HCT116 (cell line): ENCODE measurements around the gene DNM2. TPM values are rescaled to one million over a fixed set of nuclear protein-coding genes. Genes with fewer than 3 reads are reported as not detected.

Source experiments
- ATAC-seq: fragments of 200-7000 bp; cut with Tn5 transposase; 2 replicates; pipeline ENCODE4 v1.9.1; 2020; ENCODE audit warnings: mild to moderate bottlenecking, moderate library complexity
- BruUV-seq: library from RNA; stranded (reverse); fragments of 400-500 nt; replicated peaks from 2 replicates; lab custom pipeline; 2021; lab: Mats Ljungman, UMichigan
- CTCF ChIA-PET: fragments of 300-600 bp; sonication (Branson Sonifier 250); formaldehyde crosslinking; loops from one replicate; lab custom pipeline; 2021; ENCODE audit warnings: antibody characterized with exemption; lab: Charles Lee
- POLR2A ChIA-PET: fragments of 300-600, 350-600 bp; sonication (Branson Sonifier 250); formaldehyde crosslinking; loops from one replicate; lab custom pipeline; 2021; ENCODE audit warnings: antibody characterized with exemption; lab: Charles Lee
- RAD21 ChIA-PET, 2 experiments: fragments of 300-600 bp; sonication (Branson Sonifier 250); formaldehyde crosslinking; loops; one replicate each; lab custom pipeline; 2023; ENCODE audit warnings: low total read pairs in 2 of 2; ENCODE audit not compliant: uncharacterized antibody in 2 of 2, unreplicated experiment in 2 of 2, low non-redundant PET in 1 of 2; lab: Charles Lee
- DNase-seq: peaks from one replicate; pipeline ENCODE4 v3.0.0-alpha.2; 2010; ENCODE audit warnings: low read depth, low spot score
- H2AFZ ChIP-seq: fragments of 200-600 bp; shearing (Covaris generic), sonication (generic); 2 replicates; pipeline ENCODE4 v1.6.1; 2017; ENCODE audit warnings: low read depth, mixed run types, mixed read lengths, antibody characterized with exemption, low read length; ENCODE audit not compliant: poor library complexity, severe bottlenecking
- H3K27ac ChIP-seq: 2 replicates; pipeline ENCODE4 v1.5.1; 2012; ENCODE audit warnings: low read depth, low read length
- H3K27me3 ChIP-seq: fragments of 200-600 bp; sonication (generic); 2 replicates; pipeline ENCODE4 v1.6.1; 2016; ENCODE audit warnings: mixed run types, low read length, mixed read lengths; ENCODE audit not compliant: insufficient read depth
- H3K36me3 ChIP-seq, 2 experiments: fragments of 200-500 bp in 1 of 2; fragments of 200-600 bp in 1 of 2; sonication (Bioruptor generic) in 1 of 2; sonication (generic) in 1 of 2; 2 replicates each; pipeline versions ENCODE4 v1.5.1 to v1.6.1; 2014 to 2016; ENCODE audit warnings: low read length in 2 of 2, inconsistent platforms in 1 of 2, mixed read lengths in 1 of 2, mixed run types in 1 of 2; ENCODE audit not compliant: insufficient read depth in 2 of 2, control insufficient read depth in 1 of 2
- H3K4me1 ChIP-seq, 2 experiments: fragments of 200-600 bp in 1 of 2; sonication (generic) in 1 of 2; 2 replicates each; pipeline versions ENCODE4 v1.5.1 to v1.6.1; 2012 to 2017; ENCODE audit warnings: low read length in 2 of 2, inconsistent platforms in 1 of 2, mild to moderate bottlenecking in 1 of 2, mixed read lengths in 1 of 2, mixed run types in 1 of 2, moderate library complexity in 1 of 2; ENCODE audit not compliant: insufficient read depth in 2 of 2, control insufficient read depth in 1 of 2
- H3K4me2 ChIP-seq: fragments of 200-600 bp; sonication (generic); 2 replicates; pipeline ENCODE4 v1.6.1; 2017; ENCODE audit warnings: mixed run types, low read length, mixed read lengths
- H3K4me3 ChIP-seq, 2 experiments: fragments of 200-600 bp in 1 of 2; sonication (generic) in 1 of 2; replicated peaks in 1 of 2; 2 replicates each; pipeline ENCODE4 v1.5.1; 2011 to 2016; ENCODE audit warnings: low read length in 2 of 2, control low read depth in 1 of 2, low read depth in 1 of 2, mild to moderate bottlenecking in 1 of 2, mixed read lengths in 1 of 2, mixed run types in 1 of 2
- H3K79me2 ChIP-seq: fragments of 200-600 bp; sonication (generic); 2 replicates; pipeline ENCODE4 v1.6.1; 2017; ENCODE audit warnings: mild to moderate bottlenecking, mixed run types, low read length, moderate library complexity, mixed read lengths; ENCODE audit not compliant: insufficient read depth
- H3K9ac ChIP-seq: fragments of 200-600 bp; sonication (generic); 2 replicates; pipeline ENCODE4 v1.6.1; 2016; ENCODE audit warnings: low read length, mixed read lengths
- H3K9me2 ChIP-seq: fragments of 200-600 bp; sonication (generic), shearing (Covaris generic); 2 replicates; pipeline ENCODE4 v1.6.1; 2017; ENCODE audit warnings: mixed run types, mild to moderate bottlenecking, moderate library complexity; ENCODE audit not compliant: insufficient read depth
- H3K9me3 ChIP-seq, 2 experiments: fragments of 200-500 bp in 1 of 2; fragments of 200-600 bp in 1 of 2; sonication (Bioruptor generic) in 1 of 2; sonication (generic) in 1 of 2; 2 replicates each; pipeline ENCODE4 v1.6.1; 2014 to 2017; ENCODE audit warnings: low read length in 2 of 2, mixed read lengths in 2 of 2, inconsistent platforms in 1 of 2, low read depth in 1 of 2, mild to moderate bottlenecking in 1 of 2, mixed run types in 1 of 2, moderate library complexity in 1 of 2; ENCODE audit not compliant: control insufficient read depth in 1 of 2, insufficient read depth in 1 of 2
- H4K20me1 ChIP-seq: fragments of 200-600 bp; sonication (generic), shearing (Covaris generic); 2 replicates; pipeline ENCODE4 v1.6.1; 2017; ENCODE audit warnings: mixed run types, mild to moderate bottlenecking, moderate library complexity; ENCODE audit not compliant: insufficient read depth
- CBX3 ChIP-seq: IDR thresholded peaks from 2 replicates; pipeline ENCODE4 v1.6.1; 2012; ENCODE audit warnings: low read depth
- CEBPB ChIP-seq: IDR thresholded peaks from 2 replicates; pipeline ENCODE4 v1.6.1; 2012; ENCODE audit warnings: low read depth
- EZH2 ChIP-seq: fragments of 200-600 bp; sonication (generic); IDR thresholded peaks from 2 replicates; pipeline ENCODE4 v1.6.1; 2017; ENCODE audit warnings: antibody characterized with exemption, mixed run types
- EZH2phosphoT487 ChIP-seq: fragments of 200-600 bp; IDR thresholded peaks from 2 replicates; pipeline ENCODE4 v1.6.1; 2018; ENCODE audit warnings: antibody characterized with exemption, borderline replicate concordance
- JUND ChIP-seq: IDR thresholded peaks from 2 replicates; pipeline ENCODE4 v1.6.1; 2012
- POLR2AphosphoS5 ChIP-seq: IDR thresholded peaks from 2 replicates; pipeline ENCODE4 v1.6.1; 2011; ENCODE audit warnings: mild to moderate bottlenecking, low read depth, low read length, moderate library complexity
- REST ChIP-seq: IDR thresholded peaks from 2 replicates; pipeline ENCODE4 v1.6.1; 2012; ENCODE audit warnings: low read depth
- YY1 ChIP-seq: IDR thresholded peaks from 2 replicates; pipeline ENCODE4 v1.6.1; 2011; ENCODE audit warnings: low read length, low read depth, moderate library complexity, mild to moderate bottlenecking; ENCODE audit not compliant: insufficient replicate concordance; ENCODE audit errors: extremely low read depth
- ZBTB33 ChIP-seq: IDR thresholded peaks from 2 replicates; pipeline ENCODE4 v1.6.1; 2011; ENCODE audit warnings: mild to moderate bottlenecking, low read length, moderate library complexity; ENCODE audit not compliant: insufficient replicate concordance; ENCODE audit errors: extremely low read depth
- ZFX ChIP-seq: fragments of 450-650 bp; IDR thresholded peaks from 2 replicates; pipeline ENCODE4 v1.6.1; 2017
- intact Hi-C: fragments of 100-400 bp; cut with micrococcal nuclease; formaldehyde crosslinking; loops from 2 replicates; pipeline ENCODE4 v1.10.0; 2022
- total RNA-seq: library from RNA; stranded (reverse); gene quantifications from one replicate; pipeline ENCODE4 v1.2.1, GENCODE V29; 2021; ENCODE audit not compliant: unreplicated experiment
- TF ChIP-seq, protein P1 (sequence below): IDR thresholded peaks from 2 replicates; pipeline ENCODE4 v1.6.1; 2012

The DNM2 gene
- total RNA-seq, 1 experiment from 2014 or later, result 183 TPM

DNA sequence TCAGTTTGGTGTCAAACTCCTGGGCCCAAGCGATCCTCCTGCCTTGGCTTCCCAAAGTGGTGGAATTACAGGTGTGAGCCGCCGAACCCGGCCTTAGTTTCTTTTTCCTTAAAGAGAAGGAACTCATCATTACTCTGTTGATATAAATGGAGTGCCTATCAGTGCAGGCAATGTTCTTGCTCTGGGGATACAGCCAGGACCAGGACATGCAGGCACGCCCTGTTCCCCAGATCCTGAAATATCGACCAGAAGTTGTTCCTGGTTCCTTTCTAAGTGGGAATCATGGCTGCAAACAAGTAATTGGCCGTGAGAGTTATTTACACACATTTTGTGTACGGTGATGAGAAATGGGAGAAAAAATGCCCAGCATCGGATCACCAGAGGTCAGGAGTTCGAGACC, 8.4 kb downstream of the DNM2 start:
- no peaks in the 10 kb centered on the region for H4K20me1 ChIP-seq
- no peaks in the 10 kb centered on the region for H3K9me2 ChIP-seq
- H3K36me3 ChIP-seq, result peaks cover 0 to 2% of the 10 kb centered on the region in 2 experiments; a peak in 2 of 4 replicates
- no peak overlapping the region for H3K27ac ChIP-seq
- intact Hi-C loops, result no loop called here
- POLR2A ChIA-PET, result no interaction called here
- no peak for TF ChIP-seq CEBPB
- no peak for TF ChIP-seq POLR2AphosphoS5
- no peak for TF ChIP-seq ZBTB33
- TF ChIP-seq CBX3, result no peak
- no peak for TF ChIP-seq YY1
- TF ChIP-seq EZH2phosphoT487, result no peak
- TF ChIP-seq REST, result no peak
- TF ChIP-seq JUND, result no peak
- TF ChIP-seq, protein P1, sequence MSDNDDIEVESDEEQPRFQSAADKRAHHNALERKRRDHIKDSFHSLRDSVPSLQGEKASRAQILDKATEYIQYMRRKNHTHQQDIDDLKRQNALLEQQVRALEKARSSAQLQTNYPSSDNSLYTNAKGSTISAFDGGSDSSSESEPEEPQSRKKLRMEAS, result no peak
- no peak for TF ChIP-seq EZH2
- no peak for TF ChIP-seq ZFX
- no peaks in the 10 kb centered on the region for H3K27me3 ChIP-seq
- CTCF ChIA-PET, result no interaction called here
- H3K9me3 ChIP-seq, result no peaks in the 10 kb centered on the region
- ATAC-seq (no peak), DNase-seq (no peak)
- no peak overlapping the region for H3K4me3 ChIP-seq
- RAD21 ChIA-PET, result no interaction called here
- BruUV-seq, result no TSS peak
- H3K4me2 ChIP-seq, result no peak overlapping the region
- peaks cover 15 to 17% of the 10 kb centered on the region in 2 experiments; a peak in 3 of 4 replicates for H3K4me1 ChIP-seq
- H2AFZ ChIP-seq, result no peak overlapping the region
- H3K9ac ChIP-seq, result no peak overlapping the region
- H3K79me2 ChIP-seq, result peaks cover 96% of the 10 kb centered on the region
